BLaER1 treated with 17β-estradiol and CSF1 and Interleukin-3, amounts not matched to agents 10 nM and 100 nM (cell line): ENCODE measurements around the gene SSNA1.

Experiments
- H3K27ac ChIP-seq, 11 experiments: shearing (Covaris generic); formaldehyde crosslinking; 2 replicates each; pipeline ENCODE4 v1.8.1; 2022
- H3K27me3 ChIP-seq, 11 experiments: shearing (Covaris generic); formaldehyde crosslinking; 2 replicates each; pipeline ENCODE4 v1.8.1; 2022
- H3K36me3 ChIP-seq, 11 experiments: shearing (Covaris generic); formaldehyde crosslinking; 2 replicates each; pipeline ENCODE4 v1.8.1; 2022
- H3K4me1 ChIP-seq, 10 experiments: shearing (Covaris generic); formaldehyde crosslinking; 2 replicates each; pipeline ENCODE4 v1.8.1; 2022
- H3K4me2 ChIP-seq, 11 experiments: shearing (Covaris generic); formaldehyde crosslinking; 2 replicates each; pipeline ENCODE4 v1.8.1; 2022
- H3K4me3 ChIP-seq, 10 experiments: shearing (Covaris generic); formaldehyde crosslinking; 2 replicates each; pipeline ENCODE4 v1.8.1; 2022
- H3K9ac ChIP-seq, 11 experiments: shearing (Covaris generic); formaldehyde crosslinking; 2 replicates each; pipeline ENCODE4 v1.8.1; 2022
- H3K9me3 ChIP-seq, 11 experiments: shearing (Covaris generic); formaldehyde crosslinking; replicated peaks in 1 of 11; 2 replicates each; pipeline ENCODE4 v1.8.1; 2022
- H4K20me1 ChIP-seq, 11 experiments: shearing (Covaris generic); formaldehyde crosslinking; 2 replicates each; pipeline ENCODE4 v1.8.1; 2022
- Cebpa-rat ChIP-seq, 11 experiments: shearing (Covaris generic); IDR thresholded peaks; 2 replicates each; pipeline ENCODE4 v1.8.1; 2022

Gene SSNA1

GRCh38 chr9:137188490-137189296 is at the start of gene SSNA1, which contains the start of gene ANAPC2:
Gene SSNA1 (plus strand): TSS chr9:137188676. CDS start chr9:137188727, 51 bp downstream.
Gene ANAPC2 (minus strand): TSS chr9:137188560. CDS start chr9:137188532, 28 bp downstream.
- H3K36me3 ChIP-seq = peaks cover 41 to 80% (median 62%) of the 10 kb centered on the region in 11 experiments
- TF ChIP-seq Cebpa-rat (IDR thresholded peaks at IDR 0.05) = no peak
- H3K9ac ChIP-seq = peak within 1 kb of the TSS; percentile 86 to 95 (median 93)
- H3K27me3 ChIP-seq = no peaks in the 10 kb centered on the region
- H3K4me2 ChIP-seq = peak within 1 kb of the TSS; percentile 93 to 100 (median 100)
- peaks cover 12 to 96% (median 83%) of the 10 kb centered on the region in 11 experiments; a peak in 21 of 22 replicates for H4K20me1 ChIP-seq
- peaks cover 48 to 70% (median 60%) of the 10 kb centered on the region in 10 experiments for H3K4me1 ChIP-seq
- H3K27ac ChIP-seq = peak within 1 kb of the TSS; percentile 82 to 94 (median 89)
- H3K9me3 ChIP-seq = no peaks in the 10 kb centered on the region
- H3K4me3 ChIP-seq = peak within 1 kb of the TSS; percentile 83 to 99 (median 98)

GRCh38 chr9:137138722-137139467 is 49.6 kb upstream of the SSNA1 start, which contains the start of gene GRIN1:
Gene GRIN1 (plus strand): TSS chr9:137139154. CDS start chr9:137139487, 333 bp downstream.
- no peaks in the 10 kb centered on the region for H3K36me3 ChIP-seq
- peaks cover 62 to 98% (median 78%) of the 10 kb centered on the region in 11 experiments for H3K27me3 ChIP-seq
- H3K4me2 ChIP-seq = peak within 1 kb of the TSS; percentile 34 to 72 (median 65); a peak in 21 of 22 replicates
- H4K20me1 ChIP-seq = peaks cover 0 to 67% (median 9%) of the 10 kb centered on the region in 11 experiments; a peak in 11 of 22 replicates
- no peak within 1 kb of the TSS for H3K9ac ChIP-seq
- peak within 1 kb of the TSS in 2 of 10 experiments; percentile 2 to 16; a peak in 1 of 20 replicates for H3K4me3 ChIP-seq
- TF ChIP-seq Cebpa-rat (IDR thresholded peaks at IDR 0.05) = no peak
- no peak within 1 kb of the TSS for H3K27ac ChIP-seq
- peaks cover 6 to 40% (median 16%) of the 10 kb centered on the region in 10 experiments; a peak in 16 of 20 replicates for H3K4me1 ChIP-seq
- H3K9me3 ChIP-seq = peaks cover 0 to 4% (median 0%) of the 10 kb centered on the region in 11 experiments; a peak in 1 of 22 replicates

GRCh38 chr9:137139468-137140150 is 48.9 kb upstream of the SSNA1 start:
- no peak for TF ChIP-seq Cebpa-rat (IDR thresholded peaks at IDR 0.05)

GRCh38 chr9:137140151-137141012 is 48.1 kb upstream of the SSNA1 start:
- no peaks in the 10 kb centered on the region for H3K36me3 ChIP-seq
- H3K9me3 ChIP-seq = peaks cover 0 to 4% (median 0%) of the 10 kb centered on the region in 11 experiments; a peak in 1 of 22 replicates
- no peak for TF ChIP-seq Cebpa-rat (IDR thresholded peaks at IDR 0.05)
- H3K27ac ChIP-seq = no peak overlapping the region
- H3K27me3 ChIP-seq = peaks cover 58 to 86% (median 68%) of the 10 kb centered on the region in 11 experiments
- no peak overlapping the region for H3K4me2 ChIP-seq
- H3K4me1 ChIP-seq = peaks cover 6 to 40% (median 16%) of the 10 kb centered on the region in 10 experiments; a peak in 16 of 20 replicates
- H3K9ac ChIP-seq = no peak overlapping the region
- H3K4me3 ChIP-seq = no peak overlapping the region
- peaks cover 0 to 68% (median 9%) of the 10 kb centered on the region in 11 experiments; a peak in 11 of 22 replicates for H4K20me1 ChIP-seq

More at GRCh38 chr9:137139468-137140150, 48.9 kb upstream of the SSNA1 start:
- peaks cover 0 to 4% (median 0%) of the 10 kb centered on the region in 11 experiments; a peak in 1 of 22 replicates for H3K9me3 ChIP-seq
- H3K4me1 ChIP-seq = peaks cover 6 to 40% (median 16%) of the 10 kb centered on the region in 10 experiments; a peak in 16 of 20 replicates
- H3K27me3 ChIP-seq = peaks cover 62 to 94% (median 72%) of the 10 kb centered on the region in 11 experiments
- no peak overlapping the region for H3K9ac ChIP-seq
- H3K27ac ChIP-seq = no peak overlapping the region
- peak overlapping the region; percentile 34 to 72 (median 65); a peak in 21 of 22 replicates for H3K4me2 ChIP-seq
- peaks cover 0 to 68% (median 9%) of the 10 kb centered on the region in 11 experiments; a peak in 11 of 22 replicates for H4K20me1 ChIP-seq
- H3K4me3 ChIP-seq = peak overlapping the region in 1 of 10 experiments; percentile 16; a peak in 1 of 20 replicates
- H3K36me3 ChIP-seq = no peaks in the 10 kb centered on the region

- Histone ChIP-seq H4K20me1 (peaks cover 0 to 64% (median 9%) of the 10 kb centered on the region in 11 experiments; a peak in 11 of 22 replicates), H3K27me3 (peaks cover 51 to 78% (median 60%) of the 10 kb centered on the region in 11 experiments), H3K9ac (no peak overlapping the region), H3K27ac (no peak overlapping the region), H3K4me1 (peaks cover 6 to 38% (median 16%) of the 10 kb centered on the region in 10 experiments; a peak in 16 of 20 replicates), H3K9me3 (peaks cover 0 to 4% (median 0%) of the 10 kb centered on the region in 11 experiments; a peak in 1 of 22 replicates), H3K4me2 (no peak overlapping the region), H3K4me3 (no peak overlapping the region), H3K36me3 (no peaks in the 10 kb centered on the region)
- no peak for TF ChIP-seq Cebpa-rat (IDR thresholded peaks at IDR 0.05)
These were observed 47.2 kb upstream of the SSNA1 start for GRCh38 chr9:137141050-137141810.

GRCh38 chr9:137141976-137142936 is 46.2 kb upstream of the SSNA1 start:
- no peak overlapping the region for H3K9ac ChIP-seq
- H3K4me3 ChIP-seq = no peak overlapping the region
- H3K4me1 ChIP-seq = peaks cover 7 to 40% (median 18%) of the 10 kb centered on the region in 10 experiments; a peak in 18 of 20 replicates
- no peak overlapping the region for H3K27ac ChIP-seq
- H3K27me3 ChIP-seq = peaks cover 40 to 67% (median 50%) of the 10 kb centered on the region in 11 experiments
- H3K4me2 ChIP-seq = no peak overlapping the region
- H3K36me3 ChIP-seq = no peaks in the 10 kb centered on the region
- peaks cover 0 to 4% (median 0%) of the 10 kb centered on the region in 11 experiments; a peak in 1 of 22 replicates for H3K9me3 ChIP-seq
- TF ChIP-seq Cebpa-rat (IDR thresholded peaks at IDR 0.05) = no peak
- H4K20me1 ChIP-seq = peaks cover 0 to 58% (median 9%) of the 10 kb centered on the region in 11 experiments; a peak in 11 of 22 replicates
